HCT116 (cell line): ENCODE results near the gene VEZF1. TPM values are rescaled to one million over a fixed set of nuclear protein-coding genes. Genes with fewer than 3 reads are reported as not detected.

Experiments used
- ATAC-seq: fragments of 200-7000 bp; cut with Tn5 transposase; 2 replicates; pipeline ENCODE4 v1.9.1; 2020; ENCODE audit warnings: mild to moderate bottlenecking, moderate library complexity
- BruUV-seq: library from RNA; stranded (reverse); fragments of 400-500 nt; replicated peaks from 2 replicates; lab custom pipeline; 2021; lab: Mats Ljungman, UMichigan
- CTCF ChIA-PET: fragments of 300-600 bp; sonication (Branson Sonifier 250); formaldehyde crosslinking; loops from one replicate; lab custom pipeline; 2021; ENCODE audit warnings: antibody characterized with exemption; lab: Charles Lee
- POLR2A ChIA-PET: fragments of 300-600, 350-600 bp; sonication (Branson Sonifier 250); formaldehyde crosslinking; loops from one replicate; lab custom pipeline; 2021; ENCODE audit warnings: antibody characterized with exemption; lab: Charles Lee
- RAD21 ChIA-PET, 2 experiments: fragments of 300-600 bp; sonication (Branson Sonifier 250); formaldehyde crosslinking; loops; one replicate each; lab custom pipeline; 2023; ENCODE audit warnings: low total read pairs in 2 of 2; ENCODE audit not compliant: uncharacterized antibody in 2 of 2, unreplicated experiment in 2 of 2, low non-redundant PET in 1 of 2; lab: Charles Lee
- DNase-seq: peaks from one replicate; pipeline ENCODE4 v3.0.0-alpha.2; 2010; ENCODE audit warnings: low read depth, low spot score
- H2AFZ ChIP-seq: fragments of 200-600 bp; shearing (Covaris generic), sonication (generic); 2 replicates; pipeline ENCODE4 v1.6.1; 2017; ENCODE audit warnings: low read depth, mixed run types, mixed read lengths, antibody characterized with exemption, low read length; ENCODE audit not compliant: poor library complexity, severe bottlenecking
- H3K27ac ChIP-seq: 2 replicates; pipeline ENCODE4 v1.5.1; 2012; ENCODE audit warnings: low read depth, low read length
- H3K27me3 ChIP-seq: fragments of 200-600 bp; sonication (generic); 2 replicates; pipeline ENCODE4 v1.6.1; 2016; ENCODE audit warnings: mixed run types, low read length, mixed read lengths; ENCODE audit not compliant: insufficient read depth
- H3K36me3 ChIP-seq, 2 experiments: fragments of 200-500 bp in 1 of 2; fragments of 200-600 bp in 1 of 2; sonication (Bioruptor generic) in 1 of 2; sonication (generic) in 1 of 2; 2 replicates each; pipeline versions ENCODE4 v1.5.1 to v1.6.1; 2014 to 2016; ENCODE audit warnings: low read length in 2 of 2, inconsistent platforms in 1 of 2, mixed read lengths in 1 of 2, mixed run types in 1 of 2; ENCODE audit not compliant: insufficient read depth in 2 of 2, control insufficient read depth in 1 of 2
- H3K4me1 ChIP-seq, 2 experiments: fragments of 200-600 bp in 1 of 2; sonication (generic) in 1 of 2; 2 replicates each; pipeline versions ENCODE4 v1.5.1 to v1.6.1; 2012 to 2017; ENCODE audit warnings: low read length in 2 of 2, inconsistent platforms in 1 of 2, mild to moderate bottlenecking in 1 of 2, mixed read lengths in 1 of 2, mixed run types in 1 of 2, moderate library complexity in 1 of 2; ENCODE audit not compliant: insufficient read depth in 2 of 2, control insufficient read depth in 1 of 2
- H3K4me2 ChIP-seq: fragments of 200-600 bp; sonication (generic); 2 replicates; pipeline ENCODE4 v1.6.1; 2017; ENCODE audit warnings: mixed run types, low read length, mixed read lengths
- H3K4me3 ChIP-seq, 2 experiments: fragments of 200-600 bp in 1 of 2; sonication (generic) in 1 of 2; replicated peaks in 1 of 2; 2 replicates each; pipeline ENCODE4 v1.5.1; 2011 to 2016; ENCODE audit warnings: low read length in 2 of 2, control low read depth in 1 of 2, low read depth in 1 of 2, mild to moderate bottlenecking in 1 of 2, mixed read lengths in 1 of 2, mixed run types in 1 of 2
- H3K79me2 ChIP-seq: fragments of 200-600 bp; sonication (generic); 2 replicates; pipeline ENCODE4 v1.6.1; 2017; ENCODE audit warnings: mild to moderate bottlenecking, mixed run types, low read length, moderate library complexity, mixed read lengths; ENCODE audit not compliant: insufficient read depth
- H3K9ac ChIP-seq: fragments of 200-600 bp; sonication (generic); 2 replicates; pipeline ENCODE4 v1.6.1; 2016; ENCODE audit warnings: low read length, mixed read lengths
- H3K9me2 ChIP-seq: fragments of 200-600 bp; sonication (generic), shearing (Covaris generic); 2 replicates; pipeline ENCODE4 v1.6.1; 2017; ENCODE audit warnings: mixed run types, mild to moderate bottlenecking, moderate library complexity; ENCODE audit not compliant: insufficient read depth
- H3K9me3 ChIP-seq, 2 experiments: fragments of 200-500 bp in 1 of 2; fragments of 200-600 bp in 1 of 2; sonication (Bioruptor generic) in 1 of 2; sonication (generic) in 1 of 2; 2 replicates each; pipeline ENCODE4 v1.6.1; 2014 to 2017; ENCODE audit warnings: low read length in 2 of 2, mixed read lengths in 2 of 2, inconsistent platforms in 1 of 2, low read depth in 1 of 2, mild to moderate bottlenecking in 1 of 2, mixed run types in 1 of 2, moderate library complexity in 1 of 2; ENCODE audit not compliant: control insufficient read depth in 1 of 2, insufficient read depth in 1 of 2
- H4K20me1 ChIP-seq: fragments of 200-600 bp; sonication (generic), shearing (Covaris generic); 2 replicates; pipeline ENCODE4 v1.6.1; 2017; ENCODE audit warnings: mixed run types, mild to moderate bottlenecking, moderate library complexity; ENCODE audit not compliant: insufficient read depth
- CEBPB ChIP-seq: IDR thresholded peaks from 2 replicates; pipeline ENCODE4 v1.6.1; 2012; ENCODE audit warnings: low read depth
- EZH2 ChIP-seq: fragments of 200-600 bp; sonication (generic); IDR thresholded peaks from 2 replicates; pipeline ENCODE4 v1.6.1; 2017; ENCODE audit warnings: antibody characterized with exemption, mixed run types
- EZH2phosphoT487 ChIP-seq: fragments of 200-600 bp; IDR thresholded peaks from 2 replicates; pipeline ENCODE4 v1.6.1; 2018; ENCODE audit warnings: antibody characterized with exemption, borderline replicate concordance
- FOSL1 ChIP-seq: IDR thresholded peaks from 2 replicates; pipeline ENCODE4 v1.6.1; 2012; ENCODE audit warnings: low read depth
- JUND ChIP-seq: IDR thresholded peaks from 2 replicates; pipeline ENCODE4 v1.6.1; 2012
- POLR2A ChIP-seq: IDR thresholded peaks from 2 replicates; pipeline ENCODE4 v1.7.0; 2011; ENCODE audit warnings: borderline replicate concordance; ENCODE audit not compliant: insufficient read depth, insufficient read length; ENCODE audit errors: extremely low read depth
- RAD21 ChIP-seq: IDR thresholded peaks from 2 replicates; pipeline ENCODE4 v1.6.1; 2012; ENCODE audit warnings: low read depth, mild to moderate bottlenecking
- SIN3A ChIP-seq: IDR thresholded peaks from 2 replicates; pipeline ENCODE4 v1.6.1; 2012; ENCODE audit warnings: low read depth
- SP1 ChIP-seq: IDR thresholded peaks from 2 replicates; pipeline ENCODE4 v1.6.1; 2012; ENCODE audit warnings: low read depth
- YY1 ChIP-seq: IDR thresholded peaks from 2 replicates; pipeline ENCODE4 v1.6.1; 2011; ENCODE audit warnings: low read length, low read depth, moderate library complexity, mild to moderate bottlenecking; ENCODE audit not compliant: insufficient replicate concordance; ENCODE audit errors: extremely low read depth
- ZFX ChIP-seq: fragments of 450-650 bp; IDR thresholded peaks from 2 replicates; pipeline ENCODE4 v1.6.1; 2017
- ZNF274 ChIP-seq: fragments of 200-500 bp; sonication (Bioruptor generic); IDR thresholded peaks from 2 replicates; pipeline ENCODE4 v1.6.1; 2014; ENCODE audit warnings: mild to moderate bottlenecking, low read depth, low read length, inconsistent platforms
- intact Hi-C: fragments of 100-400 bp; cut with micrococcal nuclease; formaldehyde crosslinking; loops from 2 replicates; pipeline ENCODE4 v1.10.0; 2022
- total RNA-seq: library from RNA; stranded (reverse); gene quantifications from one replicate; pipeline ENCODE4 v1.2.1, GENCODE V29; 2021; ENCODE audit not compliant: unreplicated experiment
- TF ChIP-seq, protein P1 (sequence below): IDR thresholded peaks from 2 replicates; pipeline ENCODE4 v1.6.1; 2011; ENCODE audit warnings: mild to moderate bottlenecking, low read length, moderate library complexity; ENCODE audit not compliant: insufficient replicate concordance; ENCODE audit errors: extremely low read depth

The VEZF1 gene
- total RNA-seq, 1 experiment from 2014 or later, result 70.2 TPM

DNA sequence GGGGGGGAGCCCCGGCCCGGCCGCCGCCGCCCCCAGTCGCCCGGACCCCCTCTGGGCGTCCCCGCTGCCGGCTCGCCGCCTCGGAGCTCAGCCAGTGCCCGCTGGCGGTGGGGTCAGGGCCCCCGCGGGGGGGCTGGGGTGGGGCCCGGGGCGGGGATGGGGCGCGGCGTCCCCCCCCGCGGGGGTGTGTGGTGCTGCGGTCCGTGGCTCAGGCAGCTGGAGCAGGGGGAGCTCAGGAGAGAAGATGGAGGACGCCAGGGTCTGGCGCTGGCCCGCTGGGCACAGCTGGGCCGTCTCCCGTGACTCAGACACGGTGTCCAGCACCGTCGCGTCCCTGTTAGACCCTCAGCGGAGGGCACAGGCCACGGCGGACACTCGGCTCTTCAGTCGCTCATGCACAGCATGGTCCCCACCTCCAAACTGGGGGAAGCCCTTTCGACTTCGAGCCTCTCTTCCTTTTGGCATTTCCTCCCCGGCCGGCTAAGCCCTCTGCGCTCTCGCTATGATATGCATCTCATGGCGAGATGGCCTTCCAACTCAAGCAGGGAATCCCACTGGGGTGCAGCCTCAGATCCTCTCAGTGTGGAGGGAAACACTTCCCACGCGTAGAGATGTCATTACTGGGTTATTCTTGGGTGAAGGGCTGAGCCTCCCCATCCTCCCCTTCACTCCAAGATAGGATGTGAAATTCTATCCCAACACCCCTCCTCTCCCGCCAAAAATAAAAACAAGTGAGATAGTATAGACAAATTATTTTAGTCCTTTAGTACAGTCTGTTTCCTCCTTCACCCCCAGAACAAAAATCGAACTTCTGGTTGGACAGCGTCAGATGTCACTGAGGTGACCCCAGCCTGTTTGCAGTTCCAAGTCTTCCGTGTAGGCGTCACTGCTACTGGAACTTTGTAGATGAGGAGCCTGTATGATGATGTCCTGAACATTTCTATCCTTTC is 522 bp upstream of the VEZF1 start (continued):
- TF ChIP-seq YY1 (no peak), ZFX (no peak), CEBPB (no peak), ZNF274 (no peak), SP1 (peak; percentile 28; the same call in 1 of the 2 replicates), POLR2A (no peak), FOSL1 (no peak)
- TF ChIP-seq, all 23 proteins: peak for 8

DNA sequence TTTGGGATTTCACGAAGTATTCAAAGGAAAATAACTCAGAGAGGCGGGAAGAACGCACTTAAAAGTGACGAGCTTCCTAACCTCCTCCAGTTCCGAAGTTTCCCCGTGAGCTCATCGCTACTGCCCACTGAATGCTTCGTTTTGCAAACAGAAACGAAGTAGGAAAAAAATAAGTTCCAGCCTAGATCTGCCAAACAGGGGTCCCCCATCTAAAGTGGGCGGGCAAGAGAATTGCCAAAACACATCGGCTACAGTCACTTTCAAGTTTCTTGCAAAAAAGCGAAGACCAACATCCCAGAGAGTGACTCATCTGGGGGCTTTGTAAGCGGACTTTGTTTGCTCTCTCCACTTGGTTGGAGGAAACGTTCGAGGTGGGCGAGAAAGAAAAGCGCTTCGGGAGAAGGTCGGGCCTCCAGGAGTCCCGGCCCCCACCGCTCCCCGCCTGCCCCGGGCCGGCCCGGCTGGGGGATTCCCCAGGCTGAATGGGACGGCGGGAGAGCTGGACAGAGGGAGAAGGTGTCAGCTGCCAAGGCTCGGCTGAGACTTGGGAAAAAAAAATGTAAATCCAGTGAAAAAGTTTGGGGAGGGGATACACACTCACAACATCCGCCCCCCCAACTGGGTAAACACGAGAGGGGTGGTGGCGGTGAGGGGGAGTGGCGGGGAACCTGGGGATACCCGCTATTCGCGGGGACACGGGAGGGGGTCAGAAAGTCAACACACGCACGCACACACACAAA is 1.0 kb downstream of the VEZF1 start:
- no peak for DNase-seq
- ATAC-seq, result peak; percentile 12
- H3K9ac ChIP-seq, result peak overlapping the region; percentile 76
- H3K79me2 ChIP-seq, result peaks cover 62% of the 10 kb centered on the region
- ChIA-PET POLR2A (interaction anchor here (0.8 to 1.9 kb wide), 6 partner anchors 13 to 126 kb away, joined by 4 to 8 read pairs (median 5); partner anchors contain the start of gene CUEDC1), CTCF (interaction anchor here (0.7 to 2.5 kb wide), 9 partner anchors 9 to 127 kb away, joined by 3 to 14 read pairs (median 4); no protein-coding TSS in a partner anchor), RAD21 (interaction anchor here (0.7 to 1.3 kb wide), 6 partner anchors 13 to 94 kb away, joined by 3 to 7 read pairs (median 3); no protein-coding TSS in a partner anchor)
- peaks cover 57 to 64% of the 10 kb centered on the region in 2 experiments for H3K4me1 ChIP-seq
- TF ChIP-seq EZH2phosphoT487, result no peak
- TF ChIP-seq, protein P1, sequence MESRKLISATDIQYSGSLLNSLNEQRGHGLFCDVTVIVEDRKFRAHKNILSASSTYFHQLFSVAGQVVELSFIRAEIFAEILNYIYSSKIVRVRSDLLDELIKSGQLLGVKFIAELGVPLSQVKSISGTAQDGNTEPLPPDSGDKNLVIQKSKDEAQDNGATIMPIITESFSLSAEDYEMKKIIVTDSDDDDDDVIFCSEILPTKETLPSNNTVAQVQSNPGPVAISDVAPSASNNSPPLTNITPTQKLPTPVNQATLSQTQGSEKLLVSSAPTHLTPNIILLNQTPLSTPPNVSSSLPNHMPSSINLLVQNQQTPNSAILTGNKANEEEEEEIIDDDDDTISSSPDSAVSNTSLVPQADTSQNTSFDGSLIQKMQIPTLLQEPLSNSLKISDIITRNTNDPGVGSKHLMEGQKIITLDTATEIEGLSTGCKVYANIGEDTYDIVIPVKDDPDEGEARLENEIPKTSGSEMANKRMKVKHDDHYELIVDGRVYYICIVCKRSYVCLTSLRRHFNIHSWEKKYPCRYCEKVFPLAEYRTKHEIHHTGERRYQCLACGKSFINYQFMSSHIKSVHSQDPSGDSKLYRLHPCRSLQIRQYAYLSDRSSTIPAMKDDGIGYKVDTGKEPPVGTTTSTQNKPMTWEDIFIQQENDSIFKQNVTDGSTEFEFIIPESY, result no peak
- no peak for TF ChIP-seq CEBPB
- TF ChIP-seq FOSL1, result peak; percentile 49
- TF ChIP-seq EZH2, result no peak
- no peak for TF ChIP-seq RAD21
- TF ChIP-seq SIN3A, result peak; percentile 43; the same call in 1 of the 2 replicates
- TF ChIP-seq JUND, result peak; percentile 35; the same call in 1 of the 2 replicates
- no peak for TF ChIP-seq YY1
- no TSS peak for BruUV-seq
- H3K9me2 ChIP-seq, result no peaks in the 10 kb centered on the region
- H3K36me3 ChIP-seq, result peaks cover 0 to 39% of the 10 kb centered on the region in 2 experiments; a peak in 3 of 4 replicates
- H3K27ac ChIP-seq, result peak overlapping the region; percentile 96
- no peaks in the 10 kb centered on the region for H3K9me3 ChIP-seq
- H3K27me3 ChIP-seq, result no peaks in the 10 kb centered on the region
- peaks cover 2% of the 10 kb centered on the region; the same call in 1 of the 2 replicates for H4K20me1 ChIP-seq
- no peak overlapping the region for H2AFZ ChIP-seq
- H3K4me3 ChIP-seq, result peak overlapping the region; percentile 67 to 73
- intact Hi-C loops, result loop anchor here (2.0 to 5.0 kb wide), 2 partner anchors 38 to 110 kb away; no protein-coding TSS in a partner anchor
- peak overlapping the region; percentile 89 for H3K4me2 ChIP-seq
